GM23338 (cell line): ENCODE data around the gene ASIC3. TPM values are rescaled to one million over a fixed set of nuclear protein-coding genes. Genes with fewer than 3 reads are reported as not detected.
A peak's percentile ranks its signal among the peaks of the same experiment; 100 is the strongest.
"Not testable (repeated sequence)": the region's sequence is repeated elsewhere in the genome, so short reads cannot be mapped to it uniquely, and the experiment has no call there.

Source experiments
- ATAC-seq: fragments of 200-7000 bp; cut with Tn5 transposase; 3 replicates; pipeline ENCODE4 v1.9.1; 2020
- DNase-seq: peaks from one replicate; pipeline ENCODE4 v3.0.0-alpha.2; 2015; ENCODE audit warnings: low spot score
- H2AFZ ChIP-seq: fragments of 200-600 bp; sonication (generic); 2 replicates; pipeline ENCODE4 v1.8.0; 2016; ENCODE audit warnings: antibody characterized with exemption, mild to moderate bottlenecking, moderate library complexity
- H3F3A ChIP-seq: fragments of 200-600 bp; sonication (generic); replicated peaks from 2 replicates; pipeline ENCODE4 v1.8.0; 2017; ENCODE audit warnings: antibody characterized with exemption, mixed run types, low read depth
- H3K27ac ChIP-seq: fragments of 200-600 bp; sonication (generic); 2 replicates; pipeline ENCODE4 v1.6.1; 2016; ENCODE audit warnings: low read depth
- H3K27me3 ChIP-seq: fragments of 200-600 bp; sonication (generic); 2 replicates; pipeline ENCODE4 v1.8.0; 2016; ENCODE audit warnings: mild to moderate bottlenecking, mixed run types, moderate library complexity; ENCODE audit not compliant: insufficient read depth
- H3K36me3 ChIP-seq: fragments of 200-600 bp; sonication (generic); 2 replicates; pipeline ENCODE4 v1.8.0; 2016; ENCODE audit warnings: mild to moderate bottlenecking; ENCODE audit not compliant: insufficient read depth
- H3K4me1 ChIP-seq: fragments of 200-600 bp; sonication (generic); 2 replicates; pipeline ENCODE4 v1.8.0; 2016; ENCODE audit warnings: mild to moderate bottlenecking, moderate library complexity; ENCODE audit not compliant: insufficient read depth
- H3K4me2 ChIP-seq: fragments of 200-600 bp; sonication (generic); 2 replicates; pipeline ENCODE4 v1.7.1; 2017; ENCODE audit warnings: mixed run types
- H3K4me3 ChIP-seq: fragments of 200-600 bp; sonication (generic); 2 replicates; pipeline ENCODE4 v1.6.1; 2016; ENCODE audit warnings: mixed run types
- H3K79me2 ChIP-seq: fragments of 200-600 bp; sonication (generic); replicated peaks from 2 replicates; pipeline ENCODE4 v1.8.0; 2017; ENCODE audit warnings: mild to moderate bottlenecking; ENCODE audit not compliant: insufficient read depth
- H3K9me2 ChIP-seq: fragments of 200-600 bp; sonication (generic); 2 replicates; pipeline ENCODE4 v1.8.0; 2017; ENCODE audit not compliant: insufficient read depth
- H4K20me1 ChIP-seq: fragments of 200-600 bp; sonication (generic); replicated peaks from 2 replicates; pipeline ENCODE4 v1.8.0; 2017; ENCODE audit warnings: mild to moderate bottlenecking; ENCODE audit not compliant: insufficient read depth
- H3K27ac Mint-ChIP-seq: 2 replicates; pipeline ENCODE4 v1.8.0; 2020; ENCODE audit warnings: inconsistent platforms, mild to moderate bottlenecking, moderate library complexity, mixed read lengths
- H3K27me3 Mint-ChIP-seq: 3 replicates; pipeline ENCODE4 v1.8.0; 2022; ENCODE audit warnings: low read depth, mild to moderate bottlenecking, moderate library complexity, mixed read lengths, inconsistent platforms; ENCODE audit not compliant: insufficient read depth, poor library complexity
- H3K36me3 Mint-ChIP-seq: 3 replicates; pipeline ENCODE4 v1.8.0; 2021; ENCODE audit warnings: low read depth, mild to moderate bottlenecking, inconsistent platforms, moderate library complexity, mixed read lengths
- H3K4me1 Mint-ChIP-seq: 3 replicates; pipeline ENCODE4 v1.8.0; 2020; ENCODE audit warnings: mild to moderate bottlenecking, inconsistent platforms, mixed read lengths
- H3K4me3 Mint-ChIP-seq: 3 replicates; pipeline ENCODE4 v1.8.0; 2021; ENCODE audit warnings: moderate library complexity, mild to moderate bottlenecking, inconsistent platforms, mixed read lengths
- H3K9me3 Mint-ChIP-seq: 3 replicates; pipeline ENCODE4 v1.8.0; 2020; ENCODE audit warnings: moderate library complexity, mild to moderate bottlenecking, inconsistent platforms, mixed read lengths
- polyA plus RNA-seq: library from polyadenylated mRNA; unstranded; fragments of >200 nt; fragmentation: Nextera tagmentation; extraction: Ambion mirVana; gene quantifications from 2 replicates; pipeline ENCODE4 v1.2.1, GENCODE V29; 2016
- total RNA-seq: library from RNA; depleted of rRNA; stranded (reverse); fragments of >200 nt; shearing (Covaris generic); gene quantifications from 2 replicates; pipeline ENCODE4 v1.2.3, GENCODE V29; 2014
- TF ChIP-seq, protein P1 (sequence below): fragments of 250-450 bp; sonication (Bioruptor Pico); IDR thresholded peaks from 2 replicates; pipeline ENCODE4 v1.5.0; 2020; ENCODE audit warnings: mild to moderate bottlenecking, moderate library complexity

Gene ASIC3
- total and polyA plus RNA-seq, 2 experiments from 2014 or later, result 0.87 to 0.90 TPM

DNA sequence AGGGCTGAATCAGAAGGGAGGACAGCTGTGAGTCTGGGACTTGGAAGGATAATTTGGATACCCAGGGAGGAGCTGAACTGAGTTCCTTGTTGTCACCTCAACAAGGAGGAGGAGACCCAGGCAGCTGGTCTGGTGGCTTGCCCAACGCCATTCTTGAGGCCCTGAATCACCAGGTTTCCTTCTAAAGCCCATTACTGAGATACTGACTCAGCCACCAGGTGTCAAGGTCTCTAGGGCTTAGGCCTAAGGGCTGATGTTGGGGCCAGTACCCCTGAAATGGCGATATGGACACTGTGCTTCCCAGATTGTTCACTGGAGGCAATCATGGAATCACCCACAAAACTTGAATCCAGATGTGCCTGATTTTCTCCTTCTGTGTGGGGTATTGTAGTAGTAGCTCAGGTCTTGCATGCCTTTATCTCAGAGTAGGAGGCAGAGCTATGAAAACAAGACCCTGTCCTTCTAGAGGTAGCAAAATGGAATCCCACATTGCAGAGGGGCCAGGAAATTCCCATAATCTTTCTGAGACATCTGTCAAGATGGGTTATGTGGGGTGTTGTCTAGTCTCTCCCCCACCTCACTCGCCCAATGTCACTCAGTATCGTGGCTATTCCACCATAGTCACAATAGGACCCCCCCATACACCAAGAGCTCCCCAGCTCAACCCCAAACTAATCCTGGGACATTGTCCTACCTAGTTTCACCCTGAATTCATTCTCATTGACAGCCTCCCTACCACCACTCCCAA, 22.2 kb upstream of the ASIC3 start (continued):
- TF ChIP-seq, protein P1, sequence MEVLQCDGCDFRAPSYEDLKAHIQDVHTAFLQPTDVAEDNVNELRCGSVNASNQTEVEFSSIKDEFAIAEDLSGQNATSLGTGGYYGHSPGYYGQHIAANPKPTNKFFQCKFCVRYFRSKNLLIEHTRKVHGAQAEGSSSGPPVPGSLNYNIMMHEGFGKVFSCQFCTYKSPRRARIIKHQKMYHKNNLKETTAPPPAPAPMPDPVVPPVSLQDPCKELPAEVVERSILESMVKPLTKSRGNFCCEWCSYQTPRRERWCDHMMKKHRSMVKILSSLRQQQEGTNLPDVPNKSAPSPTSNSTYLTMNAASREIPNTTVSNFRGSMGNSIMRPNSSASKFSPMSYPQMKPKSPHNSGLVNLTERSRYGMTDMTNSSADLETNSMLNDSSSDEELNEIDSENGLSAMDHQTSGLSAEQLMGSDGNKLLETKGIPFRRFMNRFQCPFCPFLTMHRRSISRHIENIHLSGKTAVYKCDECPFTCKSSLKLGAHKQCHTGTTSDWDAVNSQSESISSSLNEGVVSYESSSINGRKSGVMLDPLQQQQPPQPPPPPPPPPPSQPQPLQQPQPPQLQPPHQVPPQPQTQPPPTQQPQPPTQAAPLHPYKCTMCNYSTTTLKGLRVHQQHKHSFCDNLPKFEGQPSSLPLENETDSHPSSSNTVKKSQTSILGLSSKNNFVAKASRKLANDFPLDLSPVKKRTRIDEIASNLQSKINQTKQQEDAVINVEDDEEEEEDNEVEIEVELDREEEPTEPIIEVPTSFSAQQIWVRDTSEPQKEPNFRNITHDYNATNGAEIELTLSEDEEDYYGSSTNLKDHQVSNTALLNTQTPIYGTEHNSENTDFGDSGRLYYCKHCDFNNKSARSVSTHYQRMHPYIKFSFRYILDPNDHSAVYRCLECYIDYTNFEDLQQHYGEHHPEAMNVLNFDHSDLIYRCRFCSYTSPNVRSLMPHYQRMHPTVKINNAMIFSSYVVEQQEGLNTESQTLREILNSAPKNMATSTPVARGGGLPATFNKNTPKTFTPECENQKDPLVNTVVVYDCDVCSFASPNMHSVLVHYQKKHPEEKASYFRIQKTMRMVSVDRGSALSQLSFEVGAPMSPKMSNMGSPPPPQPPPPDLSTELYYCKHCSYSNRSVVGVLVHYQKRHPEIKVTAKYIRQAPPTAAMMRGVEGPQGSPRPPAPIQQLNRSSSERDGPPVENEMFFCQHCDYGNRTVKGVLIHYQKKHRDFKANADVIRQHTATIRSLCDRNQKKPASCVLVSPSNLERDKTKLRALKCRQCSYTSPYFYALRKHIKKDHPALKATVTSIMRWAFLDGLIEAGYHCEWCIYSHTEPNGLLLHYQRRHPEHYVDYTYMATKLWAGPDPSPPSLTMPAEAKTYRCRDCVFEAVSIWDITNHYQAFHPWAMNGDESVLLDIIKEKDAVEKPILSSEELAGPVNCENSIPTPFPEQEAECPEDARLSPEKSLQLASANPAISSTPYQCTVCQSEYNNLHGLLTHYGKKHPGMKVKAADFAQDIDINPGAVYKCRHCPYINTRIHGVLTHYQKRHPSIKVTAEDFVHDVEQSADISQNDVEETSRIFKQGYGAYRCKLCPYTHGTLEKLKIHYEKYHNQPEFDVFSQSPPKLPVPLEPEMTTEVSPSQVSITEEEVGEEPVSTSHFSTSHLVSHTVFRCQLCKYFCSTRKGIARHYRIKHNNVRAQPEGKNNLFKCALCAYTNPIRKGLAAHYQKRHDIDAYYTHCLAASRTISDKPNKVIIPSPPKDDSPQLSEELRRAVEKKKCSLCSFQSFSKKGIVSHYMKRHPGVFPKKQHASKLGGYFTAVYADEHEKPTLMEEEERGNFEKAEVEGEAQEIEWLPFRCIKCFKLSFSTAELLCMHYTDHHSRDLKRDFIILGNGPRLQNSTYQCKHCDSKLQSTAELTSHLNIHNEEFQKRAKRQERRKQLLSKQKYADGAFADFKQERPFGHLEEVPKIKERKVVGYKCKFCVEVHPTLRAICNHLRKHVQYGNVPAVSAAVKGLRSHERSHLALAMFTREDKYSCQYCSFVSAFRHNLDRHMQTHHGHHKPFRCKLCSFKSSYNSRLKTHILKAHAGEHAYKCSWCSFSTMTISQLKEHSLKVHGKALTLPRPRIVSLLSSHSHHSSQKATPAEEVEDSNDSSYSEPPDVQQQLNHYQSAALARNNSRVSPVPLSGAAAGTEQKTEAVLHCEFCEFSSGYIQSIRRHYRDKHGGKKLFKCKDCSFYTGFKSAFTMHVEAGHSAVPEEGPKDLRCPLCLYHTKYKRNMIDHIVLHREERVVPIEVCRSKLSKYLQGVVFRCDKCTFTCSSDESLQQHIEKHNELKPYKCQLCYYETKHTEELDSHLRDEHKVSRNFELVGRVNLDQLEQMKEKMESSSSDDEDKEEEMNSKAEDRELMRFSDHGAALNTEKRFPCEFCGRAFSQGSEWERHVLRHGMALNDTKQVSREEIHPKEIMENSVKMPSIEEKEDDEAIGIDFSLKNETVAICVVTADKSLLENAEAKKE (CRISPR knock-in tag), result no peak

DNA sequence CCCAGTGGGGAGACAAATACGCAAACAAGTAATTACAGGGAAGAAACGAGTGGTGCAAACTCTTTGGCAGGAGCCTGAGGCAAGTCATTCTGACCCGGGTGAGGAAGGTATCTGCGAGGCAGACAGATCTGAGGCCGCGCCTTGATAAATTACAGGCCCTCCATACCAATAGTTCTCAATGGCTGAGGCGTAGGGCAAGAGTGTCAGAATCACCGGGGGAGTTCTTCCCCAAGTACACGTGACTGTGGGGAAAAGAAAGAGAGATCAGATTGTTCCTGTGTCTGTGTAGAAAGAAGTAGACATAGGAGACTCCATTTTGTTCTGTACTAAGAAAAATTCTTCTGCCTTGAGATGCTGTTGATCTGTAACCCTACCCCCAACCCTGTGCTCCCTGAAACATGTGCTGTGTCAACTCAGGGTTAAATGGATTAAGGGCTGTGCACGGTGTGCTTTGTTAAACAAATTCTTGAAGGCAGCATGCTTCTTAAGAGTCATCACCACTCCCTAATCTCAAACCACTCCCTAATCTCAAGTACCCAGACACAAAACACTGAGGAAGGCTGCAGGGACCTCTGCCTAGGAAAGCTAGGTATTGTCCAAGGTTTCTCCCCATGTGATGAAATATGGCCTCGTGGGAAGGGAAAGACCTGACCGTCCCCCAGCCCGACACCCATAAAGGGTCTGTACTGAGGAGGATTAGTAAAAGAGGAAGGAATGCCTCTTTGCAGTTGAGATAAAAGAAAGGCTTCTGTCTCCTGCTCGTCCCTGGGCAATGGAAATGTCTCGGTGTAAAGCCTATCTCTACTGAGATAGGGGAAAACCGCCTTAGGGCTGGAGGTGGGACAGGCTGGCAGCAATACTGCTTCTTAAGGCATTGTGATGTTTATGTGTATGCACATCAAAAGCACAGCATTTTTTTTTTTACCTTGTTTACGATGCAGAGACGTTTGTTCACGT, 21.3 kb upstream of the ASIC3 start:
- not testable (repeated sequence) for H3K36me3 Mint-ChIP-seq, H4K20me1 ChIP-seq, H3K9me2 ChIP-seq, H3K79me2 ChIP-seq, H3K27me3 Mint-ChIP-seq, H3F3A ChIP-seq, H3K27ac Mint-ChIP-seq, H3K9me3 Mint-ChIP-seq, H3K36me3 ChIP-seq
- DNase-seq, result peak; percentile 60
- Histone ChIP-seq H3K4me2 (peak overlapping the region; percentile 79), H3K27ac (0 out of 2 replicates have a peak overlapping the region, but pooled peaks have one; percentile 30), H3K27me3 (peaks cover 16% of the 10 kb centered on the region; the same call in 1 of the 2 replicates), H3K4me3 (peak overlapping the region; percentile 56), H3K4me1 (peaks cover 15% of the 10 kb centered on the region), H2AFZ (peak overlapping the region; percentile 59; the same call in 1 of the 2 replicates)
- peaks cover 24% of the 10 kb centered on the region for H3K4me1 Mint-ChIP-seq
- H3K4me3 Mint-ChIP-seq, result peak overlapping the region; percentile 95
- peak; percentile 11 for ATAC-seq

DNA sequence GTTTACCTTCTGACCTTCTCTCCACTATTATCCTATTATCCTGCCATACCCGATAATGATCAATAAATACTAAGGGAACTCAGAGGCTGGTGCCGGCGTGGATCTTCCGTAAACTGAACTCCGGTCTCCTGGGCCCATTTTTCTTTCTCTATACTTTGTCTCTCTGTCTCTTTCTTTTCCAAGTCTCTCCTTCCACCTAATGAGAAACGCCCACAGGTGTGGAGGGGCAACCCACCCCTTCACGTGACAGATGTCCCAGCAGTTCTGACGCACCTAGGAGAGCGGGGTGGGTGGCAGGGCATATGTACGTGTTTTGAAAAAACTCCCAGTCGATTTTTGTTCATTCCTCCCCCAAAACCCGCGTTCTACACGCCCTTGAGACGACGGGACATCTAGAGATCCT, 20.6 kb upstream of the ASIC3 start:
- ATAC-seq, H4K20me1 ChIP-seq, H3K9me3 Mint-ChIP-seq, H3K79me2 ChIP-seq, H3K27me3 Mint-ChIP-seq, H3F3A ChIP-seq, H3K36me3 Mint-ChIP-seq, DNase-seq, H3K36me3 ChIP-seq, H3K9me2 ChIP-seq: not testable (repeated sequence)
- Histone ChIP-seq H3K4me2 (peak overlapping the region; percentile 79), H3K27ac (peak overlapping the region; percentile 30; the same call in 1 of the 2 replicates), H3K4me1 (peaks cover 15% of the 10 kb centered on the region), H3K27me3 (peaks cover 16% of the 10 kb centered on the region; the same call in 1 of the 2 replicates), H2AFZ (0 out of 2 replicates have a peak overlapping the region, but pooled peaks have one; percentile 28), H3K4me3 (peak overlapping the region; percentile 56)
- H3K4me3 Mint-ChIP-seq, result peak overlapping the region; percentile 95
- peak overlapping the region; percentile 93; the same call in 1 of the 2 replicates for H3K27ac Mint-ChIP-seq
- peaks cover 24% of the 10 kb centered on the region for H3K4me1 Mint-ChIP-seq
